Loucy (cell line): ENCODE data around the gene WNT5A.

ENCODE experiments used
- EZH2phosphoT487 ChIP-seq: fragments of 200-600 bp; IDR thresholded peaks from 2 replicates; pipeline ENCODE4 v1.6.1; 2018; ENCODE audit warnings: antibody characterized with exemption, mild to moderate bottlenecking, moderate library complexity, borderline replicate concordance
- TF ChIP-seq, protein P1 (sequence below): fragments of 200-600 bp; sonication (generic); conservative IDR thresholded peaks from 2 replicates; pipeline ENCODE4 v1.5.1; 2014; ENCODE audit warnings: mild to moderate bottlenecking, antibody characterized with exemption, low read length

DNA sequence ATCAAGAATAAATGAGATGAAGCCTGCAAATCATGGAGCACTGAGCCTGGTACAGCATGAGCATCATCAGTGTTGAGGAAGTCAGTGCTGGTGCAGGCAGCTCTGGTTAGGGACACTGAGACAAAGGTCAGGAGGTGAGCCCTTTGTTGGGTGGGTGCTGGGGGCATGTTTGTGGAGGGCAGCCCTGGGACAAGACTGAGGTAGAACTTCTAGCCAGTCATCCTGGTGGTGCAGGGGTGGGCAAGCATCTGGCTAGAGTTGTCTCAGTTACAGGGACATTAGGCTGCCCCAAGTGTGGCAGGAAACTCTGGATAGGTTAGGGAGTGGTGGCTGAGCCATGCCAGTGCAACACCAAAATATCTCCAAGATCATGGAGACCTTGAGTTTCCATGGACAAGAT lies 27.3 kb downstream of the WNT5A start:
- TF ChIP-seq, protein P1, sequence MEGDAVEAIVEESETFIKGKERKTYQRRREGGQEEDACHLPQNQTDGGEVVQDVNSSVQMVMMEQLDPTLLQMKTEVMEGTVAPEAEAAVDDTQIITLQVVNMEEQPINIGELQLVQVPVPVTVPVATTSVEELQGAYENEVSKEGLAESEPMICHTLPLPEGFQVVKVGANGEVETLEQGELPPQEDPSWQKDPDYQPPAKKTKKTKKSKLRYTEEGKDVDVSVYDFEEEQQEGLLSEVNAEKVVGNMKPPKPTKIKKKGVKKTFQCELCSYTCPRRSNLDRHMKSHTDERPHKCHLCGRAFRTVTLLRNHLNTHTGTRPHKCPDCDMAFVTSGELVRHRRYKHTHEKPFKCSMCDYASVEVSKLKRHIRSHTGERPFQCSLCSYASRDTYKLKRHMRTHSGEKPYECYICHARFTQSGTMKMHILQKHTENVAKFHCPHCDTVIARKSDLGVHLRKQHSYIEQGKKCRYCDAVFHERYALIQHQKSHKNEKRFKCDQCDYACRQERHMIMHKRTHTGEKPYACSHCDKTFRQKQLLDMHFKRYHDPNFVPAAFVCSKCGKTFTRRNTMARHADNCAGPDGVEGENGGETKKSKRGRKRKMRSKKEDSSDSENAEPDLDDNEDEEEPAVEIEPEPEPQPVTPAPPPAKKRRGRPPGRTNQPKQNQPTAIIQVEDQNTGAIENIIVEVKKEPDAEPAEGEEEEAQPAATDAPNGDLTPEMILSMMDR: no peak
- TF ChIP-seq EZH2phosphoT487: no peak
